GM19099 (cell line): ENCODE data around the gene HSPA1B.
A peak's percentile ranks its signal among the peaks of the same experiment; 100 is the strongest.

ENCODE experiments used
- POLR2A ChIP-seq: IDR thresholded peaks from 3 replicates; pipeline ENCODE4 v1.6.1; 2011; ENCODE audit warnings: low read depth; ENCODE audit not compliant: insufficient read length; ENCODE audit errors: extremely low read depth

The HSPA1B gene

GRCh38 chr6:31827286-31828079 lies at the start of gene HSPA1B:
Gene HSPA1B, plus strand, starts transcription at chr6:31827738. Its CDS starts 213 bp downstream, at chr6:31827951.
- TF ChIP-seq POLR2A, result peak; percentile 99

GRCh38 chr6:31778193-31778592 lies 49.3 kb upstream of the HSPA1B start:
- TF ChIP-seq POLR2A, result no peak

- no peak for TF ChIP-seq POLR2A
Measured at GRCh38 chr6:31778999-31779885, 48.3 kb upstream of the HSPA1B start.

- no peak for TF ChIP-seq POLR2A
Measured at GRCh38 chr6:31779908-31780307, 47.6 kb upstream of the HSPA1B start.

GRCh38 chr6:31780507-31781243 lies 46.9 kb upstream of the HSPA1B start:
- TF ChIP-seq POLR2A, result no peak

- TF ChIP-seq POLR2A, result no peak
Measured at GRCh38 chr6:31781244-31782125, 46.1 kb upstream of the HSPA1B start.

GRCh38 chr6:31782126-31782855 lies 45.2 kb upstream of the HSPA1B start:
- TF ChIP-seq POLR2A, result no peak

- TF ChIP-seq POLR2A, result no peak
Measured at GRCh38 chr6:31784098-31784925, 43.2 kb upstream of the HSPA1B start.

GRCh38 chr6:31785475-31785874 lies 42.1 kb upstream of the HSPA1B start:
- TF ChIP-seq POLR2A, result no peak

GRCh38 chr6:31791324-31792089 lies 36.0 kb upstream of the HSPA1B start:
- no peak for TF ChIP-seq POLR2A

GRCh38 chr6:31792090-31792374 lies 35.5 kb upstream of the HSPA1B start:
- TF ChIP-seq POLR2A, result no peak

GRCh38 chr6:31792761-31793171 lies 34.8 kb upstream of the HSPA1B start:
- no peak for TF ChIP-seq POLR2A
